DMS53 treated with DMSO at 0.1 percent for 48 hours (cell line): Measurements from ENCODE around the gene SLC35F2.
A peak's percentile ranks its signal among the peaks of the same experiment; 100 is the strongest.
"Not testable (repeated sequence)": the region's sequence is repeated elsewhere in the genome, so short reads cannot be mapped to it uniquely, and the experiment has no call there.

Source experiments
- DNase-seq: peaks from one replicate; lab custom pipeline; 2025; ENCODE audit not compliant: unreplicated experiment; lab: John Stamatoyannopoulos, UW

Gene SLC35F2, protein sequence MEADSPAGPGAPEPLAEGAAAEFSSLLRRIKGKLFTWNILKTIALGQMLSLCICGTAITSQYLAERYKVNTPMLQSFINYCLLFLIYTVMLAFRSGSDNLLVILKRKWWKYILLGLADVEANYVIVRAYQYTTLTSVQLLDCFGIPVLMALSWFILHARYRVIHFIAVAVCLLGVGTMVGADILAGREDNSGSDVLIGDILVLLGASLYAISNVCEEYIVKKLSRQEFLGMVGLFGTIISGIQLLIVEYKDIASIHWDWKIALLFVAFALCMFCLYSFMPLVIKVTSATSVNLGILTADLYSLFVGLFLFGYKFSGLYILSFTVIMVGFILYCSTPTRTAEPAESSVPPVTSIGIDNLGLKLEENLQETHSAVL

DNA sequence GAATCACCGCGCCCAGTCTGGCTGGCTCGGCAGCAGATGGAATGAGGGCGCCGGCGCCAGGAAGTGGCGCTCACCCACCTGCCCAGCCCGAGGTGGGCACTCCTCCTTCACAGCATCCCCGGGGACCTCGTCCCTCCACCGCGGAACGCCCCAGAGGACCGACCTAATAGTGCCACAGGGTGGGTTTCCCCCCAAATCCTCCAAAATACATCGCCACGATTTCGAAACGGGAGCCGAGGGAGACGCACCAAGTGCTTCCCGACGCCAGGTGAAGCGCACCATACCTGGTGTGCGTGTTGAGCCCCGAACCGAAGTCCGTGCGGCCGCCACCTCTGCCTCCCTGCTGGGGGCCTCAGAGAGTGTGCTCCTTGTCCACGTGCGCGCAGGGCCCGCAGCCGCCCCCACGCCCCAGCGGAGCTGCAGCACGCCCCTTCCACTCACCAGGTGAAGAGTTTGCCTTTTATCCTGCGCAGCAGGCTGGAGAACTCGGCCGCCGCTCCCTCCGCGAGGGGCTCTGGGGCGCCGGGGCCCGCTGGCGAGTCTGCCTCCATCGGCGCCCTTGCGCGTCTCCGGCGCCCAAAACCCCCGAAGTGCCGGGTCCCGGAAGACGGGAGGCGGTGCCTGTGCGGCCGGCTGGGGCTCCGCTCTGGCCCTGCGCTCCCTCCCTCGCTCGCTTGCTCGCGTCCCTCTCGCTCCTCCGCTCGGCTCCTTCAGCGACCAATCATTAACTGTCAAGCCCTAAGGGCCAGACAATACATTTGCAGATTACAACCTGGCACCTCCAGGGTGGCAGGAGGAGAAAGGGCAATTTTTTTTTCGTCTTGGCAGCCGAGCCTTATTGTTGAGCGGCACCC is at the start of gene SLC35F2:
Gene SLC35F2, minus strand, starts transcription at position 571 of the 854 bp plus-strand sequence. Its CDS starts 20 bp downstream, at position 551.
- peak; percentile 92 for DNase-seq

DNA sequence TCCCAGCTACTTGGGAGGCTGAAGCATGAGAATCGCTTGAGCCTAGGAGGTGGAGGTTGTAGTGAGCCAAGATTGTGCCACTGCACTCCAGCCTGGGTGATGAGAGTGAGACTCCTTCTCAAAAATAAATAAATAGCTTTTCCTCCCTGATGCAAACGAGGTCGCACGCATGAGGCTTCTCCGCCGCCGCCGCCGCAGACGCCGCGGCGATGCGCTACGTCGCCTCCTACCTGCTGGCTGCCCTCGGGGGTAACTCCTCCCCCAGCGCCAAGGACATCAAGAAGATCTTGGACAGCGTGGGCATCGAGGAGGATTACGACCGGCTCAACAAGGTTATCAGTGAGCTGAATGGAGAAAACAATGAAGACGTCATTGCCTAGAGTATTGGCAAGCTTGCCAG is 49.6 kb upstream of the SLC35F2 start:
- no peak for DNase-seq

DNA sequence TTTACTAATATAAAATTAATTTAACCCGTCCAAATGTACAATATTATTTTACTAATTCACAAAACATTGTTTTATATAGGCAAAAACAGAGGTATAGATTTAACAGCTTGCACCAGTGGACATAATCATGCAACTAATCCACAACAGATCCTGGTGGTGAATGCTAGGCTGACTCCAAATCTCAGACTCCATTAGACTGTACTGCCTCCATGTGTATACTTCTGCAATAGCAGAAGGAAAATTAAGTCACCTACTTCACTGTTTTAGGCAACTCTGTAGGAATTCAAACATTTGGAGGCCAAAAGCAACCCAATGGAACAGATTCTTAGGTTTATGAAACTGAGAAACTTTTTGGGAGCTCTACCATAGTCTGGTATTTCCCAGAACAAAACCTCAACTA is 39.7 kb upstream of the SLC35F2 start:
- no peak for DNase-seq

DNA sequence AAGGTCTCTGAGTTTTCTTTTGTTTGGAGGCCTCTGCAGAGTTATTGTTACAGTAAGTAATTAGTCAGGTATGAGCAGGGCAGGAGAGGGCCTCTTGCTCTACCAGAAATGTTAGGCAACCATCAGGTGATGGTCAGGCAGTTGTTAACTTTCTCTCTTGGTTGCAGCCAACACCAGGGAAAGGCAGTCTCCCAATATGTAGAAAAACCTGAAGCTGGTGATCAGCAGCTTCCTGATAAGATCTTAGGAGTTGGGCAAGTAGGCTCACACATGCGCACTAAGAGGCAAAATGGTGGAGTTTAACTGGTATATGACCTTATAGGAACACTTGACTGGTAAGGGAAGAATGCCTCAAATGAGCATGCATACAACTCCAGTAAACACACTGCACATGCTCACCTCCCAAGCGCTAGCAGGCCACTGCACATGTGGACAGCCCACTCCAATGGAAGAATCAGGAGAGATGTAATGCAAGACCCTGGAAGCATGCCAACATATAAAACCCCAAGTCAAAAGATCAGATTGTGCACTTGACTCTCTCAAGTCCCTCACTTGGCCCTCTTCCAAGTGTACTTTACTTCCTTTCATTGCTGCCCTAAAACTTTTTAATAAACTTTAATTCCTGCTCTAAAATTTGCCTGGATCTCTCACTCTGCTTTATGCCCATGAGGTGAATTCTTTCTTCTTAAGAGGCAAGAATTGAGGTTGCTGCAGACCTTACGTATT is 23.7 kb upstream of the SLC35F2 start:
- DNase-seq = no peak

DNA sequence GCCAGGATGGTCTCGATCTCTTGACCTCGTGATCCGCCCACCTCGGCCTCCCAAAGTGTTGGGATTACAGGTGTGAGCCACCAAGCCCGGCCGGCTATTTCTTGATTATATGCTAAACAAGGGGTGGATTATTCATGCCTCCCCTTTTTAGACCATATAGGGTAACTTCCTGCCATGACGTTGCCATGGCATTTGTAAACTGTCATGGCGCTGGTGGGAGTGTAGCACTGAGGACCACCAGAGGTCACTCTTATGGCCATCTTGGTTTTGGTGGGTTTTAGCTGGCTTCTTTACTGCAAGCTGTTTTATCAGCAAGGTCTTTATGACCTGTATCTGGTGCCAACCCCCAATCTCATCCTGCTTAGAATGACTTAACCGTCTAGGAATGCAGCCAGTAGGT is 22.9 kb upstream of the SLC35F2 start:
- DNase-seq = not testable (repeated sequence)

DNA sequence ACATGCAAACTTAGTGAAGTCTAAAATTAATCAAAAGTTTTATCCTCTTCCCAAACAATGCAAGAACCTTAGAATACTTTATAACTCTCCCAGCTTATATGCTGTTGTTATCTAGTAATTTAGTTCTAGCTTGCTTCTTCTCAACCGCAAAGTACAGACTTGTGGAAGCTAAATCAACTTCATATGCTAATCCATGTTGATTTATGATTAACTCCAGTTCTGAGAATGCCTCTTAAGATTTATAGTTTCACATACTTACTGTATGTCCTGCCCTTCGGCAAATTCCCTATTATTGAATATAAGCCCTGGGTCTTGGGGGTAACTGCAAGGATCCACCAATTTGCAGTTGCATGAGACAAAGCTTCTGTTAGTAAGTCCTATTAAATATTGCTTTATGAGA is 17.6 kb upstream of the SLC35F2 start:
- no peak for DNase-seq

DNA sequence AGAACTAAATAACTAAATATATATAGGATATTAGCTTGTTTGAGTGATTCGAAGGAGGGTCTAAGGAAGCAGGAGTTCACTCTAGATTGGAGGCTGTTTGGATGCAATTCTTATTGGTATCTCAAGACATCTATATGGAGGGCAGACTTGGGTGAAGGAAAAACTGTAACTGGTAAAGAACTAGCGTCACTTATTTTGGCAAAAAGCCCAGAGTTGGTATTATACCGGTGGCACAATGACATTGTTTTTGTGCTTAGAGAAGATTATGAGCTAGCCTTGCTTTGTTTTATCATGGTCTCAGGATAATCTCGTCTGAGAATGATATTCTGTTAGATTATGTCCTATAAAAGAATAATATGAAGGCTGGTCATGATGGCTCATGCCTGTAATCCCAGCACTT is 6.0 kb upstream of the SLC35F2 start:
- DNase-seq = no peak

DNA sequence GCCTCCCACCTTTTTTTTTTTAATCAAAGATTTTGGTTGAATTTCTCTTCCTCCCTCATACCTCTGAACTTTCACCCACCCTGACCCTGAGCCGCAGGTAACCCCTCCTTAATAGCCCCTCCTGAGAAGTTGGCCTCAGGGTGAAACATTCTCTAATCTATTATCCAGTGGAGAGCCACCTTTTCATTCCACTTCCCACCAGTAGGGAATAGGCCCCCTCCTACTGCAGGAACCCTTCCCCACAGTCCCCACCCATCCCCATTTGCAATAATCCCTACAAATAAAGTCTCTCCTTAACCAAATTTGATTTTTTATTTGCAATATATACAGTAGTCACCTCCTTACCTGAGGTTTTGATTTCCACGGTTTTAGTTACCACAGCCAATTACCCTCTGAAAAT is 2.1 kb upstream of the SLC35F2 start:
- no peak for DNase-seq

DNA sequence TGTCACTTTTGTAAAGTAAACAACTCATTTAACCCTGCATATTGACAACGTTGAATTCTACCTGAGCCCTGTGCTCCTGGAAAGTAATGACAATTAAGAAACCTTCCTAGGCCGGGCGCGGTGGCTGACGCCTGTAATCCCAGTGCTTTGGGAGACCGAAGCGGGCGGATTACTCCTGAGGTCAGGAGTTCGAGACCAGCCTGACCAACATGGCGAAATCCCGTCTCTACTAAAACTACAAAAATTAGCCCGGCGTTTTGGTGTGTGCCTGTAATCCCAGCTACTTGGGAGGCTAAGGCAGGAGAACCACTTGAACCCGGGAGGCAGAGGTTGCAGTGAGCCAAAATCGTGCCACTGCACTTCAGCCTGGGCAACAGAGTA is 1.6 kb upstream of the SLC35F2 start:
- DNase-seq = not testable (repeated sequence)

DNA sequence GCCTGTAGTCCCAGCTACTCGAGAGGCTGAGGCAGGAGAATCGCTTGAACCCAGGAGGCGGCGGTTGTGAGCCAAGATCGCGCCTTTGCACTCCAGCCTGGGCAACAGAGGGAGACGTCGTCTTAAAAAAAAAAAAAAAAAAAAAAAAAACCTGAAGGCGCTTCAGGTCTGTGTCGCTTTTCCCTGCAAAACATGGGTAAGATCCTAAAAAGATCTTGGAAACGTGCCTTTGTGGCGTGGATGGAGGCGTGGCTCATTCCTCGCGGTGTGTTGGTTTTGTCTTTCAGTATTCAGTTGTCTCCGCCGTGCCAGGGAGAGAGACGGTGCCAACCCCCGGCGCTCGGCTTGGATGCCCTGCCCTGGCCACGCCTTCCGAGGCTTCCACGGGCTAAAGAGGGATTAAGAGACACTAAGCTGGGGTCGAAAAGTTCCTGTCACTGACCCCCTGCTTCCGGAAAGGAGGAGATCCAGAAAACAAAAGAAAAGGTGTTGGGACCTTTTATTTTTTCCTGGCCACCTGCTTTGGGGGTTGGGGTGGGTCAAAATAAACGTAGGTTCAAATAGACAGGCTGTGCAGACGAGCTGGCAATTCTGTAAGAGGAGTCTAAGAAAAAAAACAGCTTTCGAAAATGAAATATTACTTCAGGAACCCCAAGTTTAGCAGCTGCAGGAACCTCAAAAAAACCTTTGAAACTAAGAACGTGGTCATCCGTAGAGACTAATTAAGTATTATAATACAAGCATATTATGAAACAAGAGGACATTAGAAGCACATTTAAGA is 1.1 kb upstream of the SLC35F2 start:
- peak; percentile 34 for DNase-seq

DNA sequence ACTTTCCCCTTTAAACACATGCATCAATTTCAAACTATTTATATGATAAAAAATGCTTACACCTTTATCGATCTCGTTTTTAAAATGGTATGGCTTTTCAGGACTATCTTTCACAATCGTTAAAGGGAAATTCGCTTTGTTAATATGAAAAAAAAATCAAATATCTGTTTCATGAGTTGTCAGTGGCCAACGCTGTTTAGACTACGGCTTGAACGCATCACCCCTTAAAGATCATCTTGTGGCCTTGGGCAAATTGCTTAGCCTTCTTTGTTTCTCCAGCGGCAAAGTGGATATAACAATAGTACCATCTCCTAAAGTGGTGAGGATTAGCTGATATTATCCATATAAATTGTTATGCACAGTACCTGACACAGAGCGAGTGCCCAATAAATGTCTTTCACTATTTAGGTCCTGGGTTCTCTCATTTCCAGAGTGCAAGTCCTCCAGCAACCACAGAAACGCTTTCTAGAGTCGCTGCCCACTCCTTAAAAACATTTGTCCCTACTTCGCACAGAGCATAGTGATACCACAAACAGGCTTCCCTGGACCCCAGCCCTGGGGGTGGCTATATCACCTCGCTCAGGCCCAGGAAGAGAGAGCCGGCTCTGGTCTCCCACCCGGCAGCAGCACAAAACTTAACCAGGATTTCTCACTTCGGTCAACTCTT is 904 bp downstream of the SLC35F2 start:
- DNase-seq = peak; percentile 41

DNA sequence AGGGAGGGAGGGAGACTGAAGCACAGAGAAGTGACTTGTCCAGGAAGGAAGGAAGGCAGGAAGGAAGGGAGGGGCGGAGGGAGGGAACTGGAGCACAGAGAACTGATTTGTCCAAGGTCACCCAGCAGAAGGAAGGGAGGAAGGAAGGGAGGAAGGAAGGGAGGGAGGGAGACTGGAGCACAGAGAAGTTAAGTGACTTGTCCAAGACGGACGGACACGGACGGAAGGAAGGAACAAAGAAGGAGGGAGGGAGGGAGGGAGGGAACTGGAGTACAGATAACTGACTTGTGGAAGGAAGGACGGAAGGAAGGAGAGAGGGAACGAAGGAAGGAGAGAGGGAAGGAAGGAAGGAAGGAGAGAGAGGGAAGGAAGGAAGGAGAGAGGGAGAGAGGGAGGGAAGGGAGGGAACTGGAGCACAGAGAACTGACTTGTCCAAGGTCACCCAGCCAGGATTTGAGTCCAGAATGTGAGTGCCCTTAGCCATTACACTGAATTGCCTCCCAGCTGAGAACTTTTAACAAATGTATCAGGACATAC is 1.5 kb downstream of the SLC35F2 start:
- no peak for DNase-seq

DNA sequence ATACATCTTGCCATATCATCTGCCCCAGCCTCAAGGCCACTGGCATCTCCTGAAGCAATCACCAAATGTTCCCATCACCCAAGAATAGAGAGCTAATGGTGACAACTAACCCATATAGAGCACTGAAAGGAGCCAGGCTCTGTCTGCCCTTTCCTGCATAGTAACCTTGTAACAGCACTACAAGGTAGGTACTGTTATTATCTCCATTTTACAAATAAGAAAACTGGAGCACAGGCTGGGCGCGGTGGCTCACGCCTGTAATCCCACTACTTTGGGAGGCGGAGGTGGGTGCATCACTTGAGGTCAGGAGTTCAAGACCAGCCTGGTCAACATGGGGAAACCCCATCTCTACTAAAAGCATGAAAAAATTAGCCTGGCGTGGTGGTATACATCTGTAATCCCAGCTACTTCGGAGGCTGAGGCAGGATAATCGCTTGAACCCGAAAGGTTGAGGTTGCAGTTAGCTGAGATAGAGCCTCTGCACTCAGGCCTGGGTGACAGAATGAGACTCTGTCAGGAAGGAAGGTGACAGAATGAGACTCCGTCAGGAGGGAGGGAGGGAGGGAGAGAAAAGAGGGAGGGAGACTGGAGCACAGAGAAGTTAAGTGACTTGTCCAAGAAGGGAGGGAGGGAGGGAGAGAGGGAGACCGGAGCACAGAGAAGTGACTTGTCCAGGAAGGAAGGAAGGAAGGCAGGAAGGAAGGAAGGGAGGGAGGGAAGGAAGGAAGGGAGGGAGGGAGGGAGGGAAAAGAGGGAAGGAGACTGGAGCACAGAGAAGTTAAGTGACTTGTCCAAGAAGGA is 2.2 kb downstream of the SLC35F2 start:
- DNase-seq = no peak

DNA sequence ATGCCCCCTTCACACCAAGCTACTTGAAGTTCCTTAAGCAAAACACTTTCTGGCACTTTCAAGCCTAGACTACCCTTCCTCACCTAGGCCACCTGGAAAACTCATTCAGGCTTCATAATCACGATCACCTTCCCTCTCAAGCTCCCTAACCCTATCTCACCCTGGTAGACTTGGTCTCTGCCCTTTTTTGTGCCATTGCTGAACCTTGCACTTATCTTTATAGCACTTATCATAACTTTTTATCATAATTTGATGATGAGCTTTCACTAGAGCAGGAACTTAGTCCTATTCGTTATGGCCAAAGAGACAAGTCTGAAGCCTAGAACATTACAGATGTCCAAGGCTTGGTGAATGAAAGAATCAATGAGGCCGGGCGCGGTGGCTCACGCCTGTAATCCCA is 5.5 kb downstream of the SLC35F2 start:
- no peak for DNase-seq

DNA sequence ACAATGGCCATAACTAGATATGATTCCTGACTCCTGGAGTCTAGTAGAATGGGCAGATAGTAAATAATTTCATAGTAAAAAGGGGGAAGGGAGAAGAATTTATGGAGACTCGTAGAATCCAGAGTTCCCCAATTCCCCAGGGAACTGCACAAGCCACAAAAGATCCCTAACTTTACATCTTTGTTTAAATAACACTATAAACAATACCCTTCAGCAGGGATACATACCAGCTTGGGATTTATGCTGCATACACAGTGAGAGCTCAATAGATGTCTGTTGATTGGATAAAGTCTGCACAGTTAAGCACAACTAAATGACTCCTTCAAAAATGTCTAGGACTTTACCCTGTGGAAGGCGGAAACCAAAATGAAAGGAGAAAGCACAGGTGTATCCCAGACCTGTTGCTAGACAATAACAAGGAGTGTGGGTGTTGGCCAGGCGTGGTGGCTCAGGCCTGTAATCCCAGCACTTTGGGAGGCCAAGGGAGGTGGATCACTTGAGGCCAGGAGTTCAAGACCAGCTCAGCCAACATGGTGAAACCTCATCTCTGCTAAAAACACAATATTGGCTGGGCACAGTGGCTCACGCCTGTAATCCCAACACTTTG is 6.8 kb downstream of the SLC35F2 start:
- DNase-seq = no peak

DNA sequence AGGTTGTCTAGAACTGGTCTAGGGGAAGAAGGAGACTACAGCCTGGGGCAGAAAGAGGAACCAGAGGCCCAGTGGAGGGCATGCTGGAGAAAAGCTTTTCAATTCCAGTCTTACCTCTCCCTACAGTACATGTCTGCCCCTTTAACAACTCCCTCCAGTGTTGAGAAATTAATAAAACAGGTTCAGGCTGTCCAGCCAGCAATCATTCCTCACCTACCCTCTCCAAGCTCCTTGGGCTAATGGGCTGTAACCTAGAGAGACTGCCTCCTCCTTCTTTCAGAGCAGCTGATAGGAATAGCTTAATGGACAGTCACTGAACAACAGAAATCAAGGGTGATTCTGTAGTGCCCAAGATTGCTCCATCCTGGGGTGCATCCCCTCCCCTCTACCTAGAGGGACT is 8.8 kb downstream of the SLC35F2 start:
- no peak for DNase-seq

DNA sequence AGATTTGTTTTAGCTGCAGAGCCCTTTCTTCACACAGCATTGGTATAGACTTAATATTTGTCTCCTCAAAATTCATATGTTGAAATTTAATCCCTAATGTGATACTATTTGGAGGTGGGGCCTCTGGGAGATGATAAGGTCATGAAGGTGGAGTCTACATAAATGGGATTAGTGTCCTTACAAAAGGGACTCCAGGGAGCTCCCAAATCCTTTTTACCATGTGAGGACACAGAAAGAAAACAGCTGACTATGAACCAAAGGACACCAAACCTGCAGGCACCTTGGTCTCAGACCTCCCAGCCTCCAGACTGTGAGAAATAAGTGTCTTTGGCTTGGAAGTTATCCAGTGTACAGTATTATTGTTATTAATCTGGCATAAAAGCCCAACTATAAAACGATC is 10.2 kb downstream of the SLC35F2 start:
- no peak for DNase-seq

DNA sequence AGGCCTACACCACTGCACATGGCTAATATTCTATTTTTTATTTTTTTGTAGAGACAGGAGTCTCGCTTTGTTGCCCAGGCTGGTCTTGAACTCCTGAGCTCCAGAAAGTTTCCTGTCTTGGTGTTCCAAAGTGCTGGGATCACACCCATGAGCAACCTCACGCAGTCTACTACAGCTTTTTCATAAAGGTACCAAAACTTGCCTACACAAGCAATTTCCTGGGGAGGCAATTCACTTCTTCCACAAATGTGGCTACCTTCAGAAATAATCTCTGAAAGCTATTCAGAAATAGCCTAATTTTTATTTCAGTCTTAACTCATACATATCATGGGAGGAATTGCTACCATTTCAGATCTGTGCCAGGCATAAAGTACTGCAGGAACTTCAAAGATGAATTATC is 11.4 kb downstream of the SLC35F2 start:
- DNase-seq = no peak

DNA sequence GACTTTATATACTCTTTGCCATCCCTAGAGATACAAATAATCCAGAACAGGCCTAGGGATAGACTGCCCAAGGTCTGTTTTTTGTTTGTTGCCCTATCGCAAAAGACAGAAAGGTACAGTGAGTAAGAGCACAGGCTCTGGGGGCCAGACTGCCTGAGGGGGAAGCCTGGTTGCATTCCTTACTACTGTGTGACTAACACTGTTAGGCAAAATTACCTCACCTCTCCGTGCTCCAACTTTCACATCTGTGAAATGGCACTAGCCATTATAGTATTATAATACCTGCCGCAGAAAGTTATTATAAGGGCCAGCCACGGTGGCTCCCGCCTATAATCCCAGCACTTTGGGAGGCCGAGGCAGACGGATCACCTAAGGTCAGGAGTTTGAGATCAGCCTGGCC is 14.5 kb downstream of the SLC35F2 start:
- no peak for DNase-seq
